Testis (tissue), 2 donors: ENCODE results near the gene CADPS2.
"Not testable (repeated sequence)": the region's sequence is repeated elsewhere in the genome, so short reads cannot be mapped to it uniquely, and the experiment has no call there.

Experiments used
- CTCF ChIP-seq, 3 experiments: fragments of 450-650 bp in 2 of 3; fragments of 200-600 bp in 1 of 3; sonication (generic) in 1 of 3; IDR thresholded peaks; one replicate each; pipeline ENCODE4 v1.5.1; 2016 to 2019; ENCODE audit warnings: antibody characterized with exemption in 3 of 3, mild to moderate bottlenecking in 2 of 3, moderate library complexity in 1 of 3
- POLR2A ChIP-seq: fragments of 450-650 bp; IDR thresholded peaks from one replicate; pipeline ENCODE4 v1.6.1; 2017; ENCODE audit warnings: antibody characterized with exemption, mild to moderate bottlenecking, moderate library complexity

GRCh38 chr7:122635481-122635880, 250.8 kb downstream of the CADPS2 start:
- TF ChIP-seq POLR2A; CTCF (IDR thresholded peaks at IDR 0.05): not testable (repeated sequence)
